Natural killer cell (primary cell): ENCODE data around the gene LMX1A. TPM values are rescaled to one million over a fixed set of nuclear protein-coding genes. Genes with fewer than 3 reads are reported as not detected.

Source experiments
- ATAC-seq, 3 donors: fragments of 150-1000 bp in 2 of 3; fragments of 200-7000 bp in 1 of 3; cut with Tn5 transposase; 1 replicate in 1 of 3; 2 replicates in 2 of 3; pipeline ENCODE4 v1.10.0; 2021; ENCODE audit warnings: mild to moderate bottlenecking in 2 of 3, moderate library complexity in 2 of 3
- DNase-seq, 2 donors: peaks; one replicate each; pipeline versions ENCODE4 v3.0.0 to v3.0.0-alpha.2; 2013 to 2021; ENCODE audit warnings: mixed read lengths in 1 of 2
- H3K27ac ChIP-seq: one replicate; pipeline ENCODE4 v1.5.1; 2013; ENCODE audit warnings: mild to moderate bottlenecking, low read length
- H3K27me3 ChIP-seq: one replicate; pipeline ENCODE4 v1.6.1; 2013; ENCODE audit warnings: low read length; ENCODE audit not compliant: control insufficient read depth, insufficient read depth
- H3K36me3 ChIP-seq: one replicate; pipeline ENCODE4 v1.6.1; 2013; ENCODE audit warnings: low read length; ENCODE audit not compliant: control insufficient read depth, insufficient read depth
- H3K4me1 ChIP-seq: one replicate; pipeline ENCODE4 v1.6.1; 2013; ENCODE audit warnings: low read length; ENCODE audit not compliant: control insufficient read depth, insufficient read depth
- H3K4me3 ChIP-seq: one replicate; pipeline ENCODE4 v1.5.1; 2013; ENCODE audit warnings: low read length
- H3K9me3 ChIP-seq: one replicate; pipeline ENCODE4 v1.6.1; 2013; ENCODE audit warnings: low read length; ENCODE audit not compliant: control insufficient read depth, insufficient read depth
- H3K27ac Mint-ChIP-seq, 2 donors: one replicate each; pipeline ENCODE4 v1.8.0; 2022; ENCODE audit warnings: mild to moderate bottlenecking in 2 of 2, mixed read lengths in 2 of 2, moderate library complexity in 1 of 2
- H3K27me3 Mint-ChIP-seq, 2 donors: one replicate each; pipeline ENCODE4 v1.8.0; 2022; ENCODE audit warnings: low read depth in 2 of 2, mixed read lengths in 2 of 2
- H3K36me3 Mint-ChIP-seq: one replicate; pipeline ENCODE4 v1.8.0; 2022; ENCODE audit warnings: mixed read lengths
- H3K4me1 Mint-ChIP-seq, 2 donors: one replicate each; pipeline ENCODE4 v1.8.0; 2022; ENCODE audit warnings: mixed read lengths in 2 of 2
- H3K4me3 Mint-ChIP-seq: one replicate; pipeline ENCODE4 v1.8.0; 2022; ENCODE audit warnings: mild to moderate bottlenecking, moderate library complexity, mixed read lengths
- H3K9me3 Mint-ChIP-seq, 2 donors: one replicate each; pipeline ENCODE4 v1.8.0; 2022; ENCODE audit warnings: mixed read lengths in 2 of 2
- CTCF ChIP-seq: fragments of 200-600 bp; IDR thresholded peaks from one replicate; pipeline ENCODE4 v1.8.0; 2022; ENCODE audit warnings: antibody characterized with exemption
- WGBS: methylation state at CpG from one replicate; pipeline ENCODE4 v1.1.7; 2013; ENCODE audit warnings: missing lambda C conversion rate; ENCODE audit not compliant: insufficient coverage; 5-methylcytosine and 5-hydroxymethylcytosine counted together
- intact Hi-C: fragments of 100-400 bp; cut with micrococcal nuclease; formaldehyde crosslinking; loops from one replicate; pipeline ENCODE4 v1.14.2; 2022
- total RNA-seq, 4 donors: library from RNA; stranded (reverse); fragments of 120-200 nt in 1 of 4; gene quantifications; one replicate each; pipeline versions ENCODE4 v1.2.3 to v1.2.4, GENCODE V29; 2013 to 2022

Gene LMX1A
- total RNA-seq, 3 donors from 2014 or later (not counting 1 experiment from before 2014, with no cell fraction given): not detected

GRCh38 chr1:165189913-165190312 is 166.6 kb downstream of the LMX1A start:
- WGBS: no CpG with 5 or more reads among the region's 4 CpGs
- Mint-ChIP-seq H3K27ac (no peak overlapping the region), H3K36me3 (no peaks in the 10 kb centered on the region)

GRCh38 chr1:165189011-165189410 is 167.5 kb downstream of the LMX1A start:
- Mint-ChIP-seq H3K27ac (no peak overlapping the region), H3K27me3 (peaks cover 0 to 2% of the 10 kb centered on the region in 2 donors), H3K4me3 (no peak overlapping the region), H3K9me3 (peaks cover 0 to under 1% of the 10 kb centered on the region in 2 donors), H3K36me3 (no peaks in the 10 kb centered on the region), H3K4me1 (no peaks in the 10 kb centered on the region)
- intact Hi-C loops: no loop called here
- 43% methylated on average over 1 of the region's 2 CpGs for WGBS
- Histone ChIP-seq H3K27ac (no peak overlapping the region), H3K27me3 (no peaks in the 10 kb centered on the region), H3K36me3 (no peaks in the 10 kb centered on the region), H3K9me3 (peaks cover 5% of the 10 kb centered on the region), H3K4me3 (no peak overlapping the region), H3K4me1 (no peaks in the 10 kb centered on the region)
- no peak for DNase-seq
- ATAC-seq: no peak
- TF ChIP-seq CTCF: no peak

More at GRCh38 chr1:165189913-165190312, 166.6 kb downstream of the LMX1A start:
- no peak for TF ChIP-seq CTCF
- no peaks in the 10 kb centered on the region for H3K27me3 ChIP-seq
- no peak overlapping the region for H3K4me3 ChIP-seq
- H3K4me1 ChIP-seq: no peaks in the 10 kb centered on the region
- H3K4me1 Mint-ChIP-seq: no peaks in the 10 kb centered on the region
- H3K9me3 Mint-ChIP-seq: peaks cover 0 to 2% of the 10 kb centered on the region in 2 donors
- ATAC-seq (no peak), DNase-seq (no peak)
- H3K4me3 Mint-ChIP-seq: no peak overlapping the region
- peaks cover 0 to 2% of the 10 kb centered on the region in 2 donors for H3K27me3 Mint-ChIP-seq
- peaks cover 5% of the 10 kb centered on the region for H3K9me3 ChIP-seq
- H3K27ac ChIP-seq: no peak overlapping the region
- intact Hi-C loops: no loop called here
- no peaks in the 10 kb centered on the region for H3K36me3 ChIP-seq

- no peak for DNase-seq
- intact Hi-C loops: no loop called here
- peaks cover 0 to 2% of the 10 kb centered on the region in 2 donors for H3K27me3 Mint-ChIP-seq
- TF ChIP-seq CTCF: no peak
- Histone ChIP-seq H3K27me3 (no peaks in the 10 kb centered on the region), H3K36me3 (no peaks in the 10 kb centered on the region), H3K9me3 (peaks cover 7% of the 10 kb centered on the region), H3K27ac (no peak overlapping the region), H3K4me1 (no peaks in the 10 kb centered on the region), H3K4me3 (no peak overlapping the region)
- ATAC-seq: no peak
- WGBS: 58% methylated on average over 2 of the region's 3 CpGs
- no peak overlapping the region for H3K4me3 Mint-ChIP-seq
- H3K9me3 Mint-ChIP-seq: peaks cover 0 to 3% of the 10 kb centered on the region in 2 donors
- no peaks in the 10 kb centered on the region for H3K4me1 Mint-ChIP-seq
- H3K27ac Mint-ChIP-seq: no peak overlapping the region
- no peaks in the 10 kb centered on the region for H3K36me3 Mint-ChIP-seq
These were observed 169.2 kb downstream of the LMX1A start for GRCh38 chr1:165187031-165188009.
